Heart left ventricle (tissue), 13 donors: ENCODE results near the gene SREBF1.

Source experiments
- CTCF ChIP-seq, 12 donors: fragments of 200-600 bp; sonication (generic) in 4 of 12; IDR thresholded peaks; one replicate each; pipeline versions ENCODE4 v1.5.0 to v1.8.0; 2018 to 2022; ENCODE audit warnings: antibody characterized with exemption in 12 of 12, mild to moderate bottlenecking in 5 of 12
- POLR2A ChIP-seq, 2 donors: fragments of 450-650 bp; IDR thresholded peaks; one replicate each; pipeline ENCODE4 v1.6.1; 2017; ENCODE audit warnings: antibody characterized with exemption in 2 of 2, mild to moderate bottlenecking in 2 of 2, moderate library complexity in 2 of 2
- donor health status: ischemic (EF 13 %, LVEDD 7.1; RV severe dilation, severe dysfunction).
- donor health status: DM: no; HTN: yes; CAD: no.
- donor health status: DM: no; HTN: no; CAD: no.
- donor health status: ischemic (EF 25% LVEDD 6.9; RV normal size, moderate dysfunction).
- donor health status: ischemic (EF 25% LVEDD 5.7; RV mildly dilated, moderate dysfunction).
- donor health status: ischemic (EF 35%, LVEDD 5.7; RV mildly dilated, moderate dysfunction).
- donor health status: nonischemic (EF 11% LVEDD 7.7; RV severe dilation, severe dysfunction).
- donor health status: DM: yes; HTN: yes; CAD: no.
- donor health status: PGD.
- donor health status: ischemic (EF 29% LVEDD 5.4; RV normal size, mild dysfunction).
- donor health status: nonischemic (EF 23%, LVEDD 6.1; RV moderate dilation, normal function).

- no peak for TF ChIP-seq CTCF (IDR thresholded peaks at IDR 0.05)
- TF ChIP-seq POLR2A (IDR thresholded peaks at IDR 0.05), result no peak
Observed at GRCh38 chr17:17807440-17807839, 29.3 kb downstream of the SREBF1 start.
